Panc1 (cell line): ENCODE data around the gene NCKAP5.

Source experiments
- CTCF ChIP-seq: fragments of 450-650 bp; IDR thresholded peaks from 2 replicates; pipeline ENCODE4 v1.5.1; 2017; ENCODE audit warnings: mild to moderate bottlenecking
- POLR2AphosphoS5 ChIP-seq: IDR thresholded peaks from 2 replicates; pipeline ENCODE4 v1.6.1; 2012; ENCODE audit warnings: mild to moderate bottlenecking, low read depth, low read length, moderate library complexity
- SIN3A ChIP-seq: IDR thresholded peaks from 2 replicates; pipeline ENCODE4 v1.6.1; 2012; ENCODE audit warnings: low read depth, mild to moderate bottlenecking, low read length, moderate library complexity, borderline replicate concordance; ENCODE audit not compliant: insufficient read depth

GRCh38 chr2:132955871-132956615, 612.2 kb downstream of the NCKAP5 start:
- no peak for TF ChIP-seq CTCF
- no peak for TF ChIP-seq SIN3A
- no peak for TF ChIP-seq POLR2AphosphoS5
